ENCODE results near the gene FOXO3. TPM values are rescaled to one million over a fixed set of nuclear protein-coding genes. Genes with fewer than 3 reads are reported as not detected.

The FOXO3 gene
- polyA plus RNA-seq, 1 of the 3 experiments (the other 2 are of a cell fraction), result 8.1 TPM

DNA sequence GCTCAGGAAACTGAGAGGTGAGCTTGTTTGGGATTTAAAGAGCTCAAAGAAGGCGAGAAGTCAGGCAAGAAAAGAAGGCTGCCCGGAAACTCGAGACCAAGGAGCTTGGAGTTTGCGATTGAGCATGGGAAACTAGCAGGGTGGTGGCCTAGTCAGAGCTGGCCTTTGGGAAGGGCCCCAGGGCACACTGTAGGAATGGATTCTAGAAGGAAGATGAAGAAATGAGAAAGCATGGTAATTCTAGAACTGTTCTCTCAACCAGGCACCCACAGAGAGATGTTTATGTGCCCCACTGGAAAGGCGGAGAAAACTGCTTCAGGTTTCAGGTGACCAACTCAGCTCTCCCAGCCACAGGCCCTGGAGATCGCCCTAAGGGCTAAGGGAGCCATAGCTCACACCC is 126.2 kb downstream of the FOXO3 start:
- ChIA-PET CTCF (interaction anchor here (0.9 to 1.8 kb wide), 5 partner anchors 11 to 206 kb away, joined by 3 to 6 read pairs (median 4); no protein-coding TSS in a partner anchor), POLR2A (no interaction called here)

More for the DNA sequence above, 126.2 kb downstream of the FOXO3 start:
- H4K20me1 ChIP-seq (ENCODE audit: insufficient read depth), result peaks cover 12% of the 10 kb centered on the region; the same call in 1 of the 2 replicates
- DNase-seq, result no peak
- no peaks in the 10 kb centered on the region for H3K9me3 ChIP-seq
- TF ChIP-seq FOSL2 (IDR thresholded peaks at IDR 0.05; ENCODE audit: borderline replicate concordance, low read depth) (no peak), JUND (IDR thresholded peaks at IDR 0.05) (no peak), SIN3A (IDR thresholded peaks at IDR 0.05; ENCODE audit: borderline replicate concordance, low read depth, low read length) (no peak), TAF1 (IDR thresholded peaks at IDR 0.05; ENCODE audit: borderline replicate concordance, low read depth, low read length) (no peak), SMC3 (IDR thresholded peaks at IDR 0.05; ENCODE audit: low read depth, low read length) (no peak), GATA2 (CRISPR knock-in tag; IDR thresholded peaks at IDR 0.05) (no peak), NFIC (IDR thresholded peaks at IDR 0.05; ENCODE audit: borderline replicate concordance) (no peak), MXI1 (IDR thresholded peaks at IDR 0.05; ENCODE audit: low read depth, low read length) (no peak), TEAD4 (IDR thresholded peaks at IDR 0.05; ENCODE audit: borderline replicate concordance, insufficient read depth) (no peak), FOXM1 (IDR thresholded peaks at IDR 0.05; ENCODE audit: low read depth) (no peak)
- TF ChIP-seq, protein P1, sequence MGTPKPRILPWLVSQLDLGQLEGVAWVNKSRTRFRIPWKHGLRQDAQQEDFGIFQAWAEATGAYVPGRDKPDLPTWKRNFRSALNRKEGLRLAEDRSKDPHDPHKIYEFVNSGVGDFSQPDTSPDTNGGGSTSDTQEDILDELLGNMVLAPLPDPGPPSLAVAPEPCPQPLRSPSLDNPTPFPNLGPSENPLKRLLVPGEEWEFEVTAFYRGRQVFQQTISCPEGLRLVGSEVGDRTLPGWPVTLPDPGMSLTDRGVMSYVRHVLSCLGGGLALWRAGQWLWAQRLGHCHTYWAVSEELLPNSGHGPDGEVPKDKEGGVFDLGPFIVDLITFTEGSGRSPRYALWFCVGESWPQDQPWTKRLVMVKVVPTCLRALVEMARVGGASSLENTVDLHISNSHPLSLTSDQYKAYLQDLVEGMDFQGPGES (IDR thresholded peaks at IDR 0.05; ENCODE audit: low read depth, low read length), result no peak
- TF ChIP-seq, protein P2, sequence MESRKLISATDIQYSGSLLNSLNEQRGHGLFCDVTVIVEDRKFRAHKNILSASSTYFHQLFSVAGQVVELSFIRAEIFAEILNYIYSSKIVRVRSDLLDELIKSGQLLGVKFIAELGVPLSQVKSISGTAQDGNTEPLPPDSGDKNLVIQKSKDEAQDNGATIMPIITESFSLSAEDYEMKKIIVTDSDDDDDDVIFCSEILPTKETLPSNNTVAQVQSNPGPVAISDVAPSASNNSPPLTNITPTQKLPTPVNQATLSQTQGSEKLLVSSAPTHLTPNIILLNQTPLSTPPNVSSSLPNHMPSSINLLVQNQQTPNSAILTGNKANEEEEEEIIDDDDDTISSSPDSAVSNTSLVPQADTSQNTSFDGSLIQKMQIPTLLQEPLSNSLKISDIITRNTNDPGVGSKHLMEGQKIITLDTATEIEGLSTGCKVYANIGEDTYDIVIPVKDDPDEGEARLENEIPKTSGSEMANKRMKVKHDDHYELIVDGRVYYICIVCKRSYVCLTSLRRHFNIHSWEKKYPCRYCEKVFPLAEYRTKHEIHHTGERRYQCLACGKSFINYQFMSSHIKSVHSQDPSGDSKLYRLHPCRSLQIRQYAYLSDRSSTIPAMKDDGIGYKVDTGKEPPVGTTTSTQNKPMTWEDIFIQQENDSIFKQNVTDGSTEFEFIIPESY (IDR thresholded peaks at IDR 0.05; ENCODE audit: borderline replicate concordance, low read depth), result no peak
- TF ChIP-seq, protein P3, sequence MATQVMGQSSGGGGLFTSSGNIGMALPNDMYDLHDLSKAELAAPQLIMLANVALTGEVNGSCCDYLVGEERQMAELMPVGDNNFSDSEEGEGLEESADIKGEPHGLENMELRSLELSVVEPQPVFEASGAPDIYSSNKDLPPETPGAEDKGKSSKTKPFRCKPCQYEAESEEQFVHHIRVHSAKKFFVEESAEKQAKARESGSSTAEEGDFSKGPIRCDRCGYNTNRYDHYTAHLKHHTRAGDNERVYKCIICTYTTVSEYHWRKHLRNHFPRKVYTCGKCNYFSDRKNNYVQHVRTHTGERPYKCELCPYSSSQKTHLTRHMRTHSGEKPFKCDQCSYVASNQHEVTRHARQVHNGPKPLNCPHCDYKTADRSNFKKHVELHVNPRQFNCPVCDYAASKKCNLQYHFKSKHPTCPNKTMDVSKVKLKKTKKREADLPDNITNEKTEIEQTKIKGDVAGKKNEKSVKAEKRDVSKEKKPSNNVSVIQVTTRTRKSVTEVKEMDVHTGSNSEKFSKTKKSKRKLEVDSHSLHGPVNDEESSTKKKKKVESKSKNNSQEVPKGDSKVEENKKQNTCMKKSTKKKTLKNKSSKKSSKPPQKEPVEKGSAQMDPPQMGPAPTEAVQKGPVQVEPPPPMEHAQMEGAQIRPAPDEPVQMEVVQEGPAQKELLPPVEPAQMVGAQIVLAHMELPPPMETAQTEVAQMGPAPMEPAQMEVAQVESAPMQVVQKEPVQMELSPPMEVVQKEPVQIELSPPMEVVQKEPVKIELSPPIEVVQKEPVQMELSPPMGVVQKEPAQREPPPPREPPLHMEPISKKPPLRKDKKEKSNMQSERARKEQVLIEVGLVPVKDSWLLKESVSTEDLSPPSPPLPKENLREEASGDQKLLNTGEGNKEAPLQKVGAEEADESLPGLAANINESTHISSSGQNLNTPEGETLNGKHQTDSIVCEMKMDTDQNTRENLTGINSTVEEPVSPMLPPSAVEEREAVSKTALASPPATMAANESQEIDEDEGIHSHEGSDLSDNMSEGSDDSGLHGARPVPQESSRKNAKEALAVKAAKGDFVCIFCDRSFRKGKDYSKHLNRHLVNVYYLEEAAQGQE (IDR thresholded peaks at IDR 0.05; ENCODE audit: low read depth, low read length), result no peak
- TF ChIP-seq, protein P4, sequence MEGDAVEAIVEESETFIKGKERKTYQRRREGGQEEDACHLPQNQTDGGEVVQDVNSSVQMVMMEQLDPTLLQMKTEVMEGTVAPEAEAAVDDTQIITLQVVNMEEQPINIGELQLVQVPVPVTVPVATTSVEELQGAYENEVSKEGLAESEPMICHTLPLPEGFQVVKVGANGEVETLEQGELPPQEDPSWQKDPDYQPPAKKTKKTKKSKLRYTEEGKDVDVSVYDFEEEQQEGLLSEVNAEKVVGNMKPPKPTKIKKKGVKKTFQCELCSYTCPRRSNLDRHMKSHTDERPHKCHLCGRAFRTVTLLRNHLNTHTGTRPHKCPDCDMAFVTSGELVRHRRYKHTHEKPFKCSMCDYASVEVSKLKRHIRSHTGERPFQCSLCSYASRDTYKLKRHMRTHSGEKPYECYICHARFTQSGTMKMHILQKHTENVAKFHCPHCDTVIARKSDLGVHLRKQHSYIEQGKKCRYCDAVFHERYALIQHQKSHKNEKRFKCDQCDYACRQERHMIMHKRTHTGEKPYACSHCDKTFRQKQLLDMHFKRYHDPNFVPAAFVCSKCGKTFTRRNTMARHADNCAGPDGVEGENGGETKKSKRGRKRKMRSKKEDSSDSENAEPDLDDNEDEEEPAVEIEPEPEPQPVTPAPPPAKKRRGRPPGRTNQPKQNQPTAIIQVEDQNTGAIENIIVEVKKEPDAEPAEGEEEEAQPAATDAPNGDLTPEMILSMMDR (IDR thresholded peaks at IDR 0.05), result no peak
- TF ChIP-seq, protein P5, sequence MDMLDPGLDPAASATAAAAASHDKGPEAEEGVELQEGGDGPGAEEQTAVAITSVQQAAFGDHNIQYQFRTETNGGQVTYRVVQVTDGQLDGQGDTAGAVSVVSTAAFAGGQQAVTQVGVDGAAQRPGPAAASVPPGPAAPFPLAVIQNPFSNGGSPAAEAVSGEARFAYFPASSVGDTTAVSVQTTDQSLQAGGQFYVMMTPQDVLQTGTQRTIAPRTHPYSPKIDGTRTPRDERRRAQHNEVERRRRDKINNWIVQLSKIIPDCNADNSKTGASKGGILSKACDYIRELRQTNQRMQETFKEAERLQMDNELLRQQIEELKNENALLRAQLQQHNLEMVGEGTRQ (IDR thresholded peaks at IDR 0.05; ENCODE audit: borderline replicate concordance, low read depth, low read length), result no peak
- TF ChIP-seq, protein P6, sequence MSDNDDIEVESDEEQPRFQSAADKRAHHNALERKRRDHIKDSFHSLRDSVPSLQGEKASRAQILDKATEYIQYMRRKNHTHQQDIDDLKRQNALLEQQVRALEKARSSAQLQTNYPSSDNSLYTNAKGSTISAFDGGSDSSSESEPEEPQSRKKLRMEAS (IDR thresholded peaks at IDR 0.05; ENCODE audit: low read depth), result no peak
- no peaks in the 10 kb centered on the region for H3K79me2 ChIP-seq (ENCODE audit: insufficient read depth)
- whole genome bisulfite sequencing (ENCODE audit: low lambda C conversion rate), result 95% methylated on average over 6 of the region's 6 CpGs
- no peak overlapping the region for H3K4me3 ChIP-seq (ENCODE audit: low read depth in 2 of 2, low read length in 1 of 2)
- H3K36me3 ChIP-seq (replicated peaks in 1 of 2; ENCODE audit: control insufficient read depth in 1 of 2, insufficient read depth in 2 of 2, low read length in 1 of 2), result peaks cover 8 to 18% of the 10 kb centered on the region in 2 experiments
- no peak overlapping the region for H3K4me2 ChIP-seq
- no peaks in the 10 kb centered on the region for H3K9me2 ChIP-seq
- H3F3A ChIP-seq (replicated peaks; ENCODE audit: insufficient read depth), result no peaks in the 10 kb centered on the region
- H3K27me3 ChIP-seq (ENCODE audit: insufficient read depth), result no peaks in the 10 kb centered on the region
- H3K27ac ChIP-seq (ENCODE audit: low read depth in 2 of 2, low read length in 1 of 2), result no peak overlapping the region
- H3K9ac ChIP-seq, result no peak overlapping the region
- H3K4me1 ChIP-seq (ENCODE audit: control insufficient read depth in 1 of 2, insufficient read depth in 2 of 2, low read depth in 1 of 2, low read length in 1 of 2), result peaks cover 13 to 32% of the 10 kb centered on the region in 2 experiments
- no peak overlapping the region for H2AFZ ChIP-seq (ENCODE audit: low read depth)

Measured in SK-N-SH (cell line).